CD14-positive monocyte (primary cell): Measurements from ENCODE around the gene ATF1. TPM values are rescaled to one million over a fixed set of nuclear protein-coding genes. Genes with fewer than 3 reads are reported as not detected.

ENCODE experiments used
- DNase-seq, 3 donors: peaks; one replicate each; pipeline ENCODE4 v3.0.0-alpha.2; 2011 to 2022
- H2AFZ ChIP-seq: 2 replicates; pipeline ENCODE4 v1.6.0; 2012; ENCODE audit warnings: mild to moderate bottlenecking, low read depth, low read length, inconsistent platforms; ENCODE audit not compliant: insufficient read depth, poor library complexity, severe bottlenecking
- H3K27ac ChIP-seq, 2 donors: 1 replicate in 1 of 2; 2 replicates in 1 of 2; pipeline ENCODE4 v1.5.1; 2012 to 2013; ENCODE audit warnings: low read length in 2 of 2, control low read depth in 1 of 2, inconsistent platforms in 1 of 2, low read depth in 1 of 2, mild to moderate bottlenecking in 1 of 2
- H3K27me3 ChIP-seq, 2 donors: one replicate each; pipeline versions ENCODE4 v1.6.0 to v1.6.1; 2011 to 2013; ENCODE audit warnings: low read length in 2 of 2; ENCODE audit not compliant: control insufficient read depth in 2 of 2, insufficient read depth in 2 of 2
- H3K36me3 ChIP-seq, 2 donors: replicated peaks in 1 of 2; 1 replicate in 1 of 2; 2 replicates in 1 of 2; pipeline versions ENCODE4 v1.5.1 to v1.6.1; 2012 to 2013; ENCODE audit warnings: low read length in 2 of 2, control low read depth in 1 of 2, inconsistent platforms in 1 of 2, mild to moderate bottlenecking in 1 of 2; ENCODE audit not compliant: insufficient read depth in 2 of 2, control insufficient read depth in 1 of 2
- H3K4me1 ChIP-seq, 2 donors: 1 replicate in 1 of 2; 2 replicates in 1 of 2; pipeline versions ENCODE4 v1.5.1 to v1.6.1; 2012 to 2013; ENCODE audit warnings: low read length in 2 of 2, control low read depth in 1 of 2, inconsistent platforms in 1 of 2, mild to moderate bottlenecking in 1 of 2, moderate library complexity in 1 of 2; ENCODE audit not compliant: insufficient read depth in 2 of 2, control insufficient read depth in 1 of 2
- H3K4me2 ChIP-seq: replicated peaks from 2 replicates; pipeline ENCODE3; 2012; ENCODE audit warnings: low read length, moderate library complexity, mild to moderate bottlenecking; ENCODE audit not compliant: poor library complexity, severe bottlenecking; ENCODE audit errors: extremely low read depth
- H3K4me3 ChIP-seq, 3 experiments: fragments of 200-600 bp in 1 of 3; sonication (generic) in 1 of 3; replicated peaks in 1 of 3; 1 replicate in 2 of 3; 2 replicates in 1 of 3; pipeline ENCODE4 v1.5.1; 2011 to 2013; ENCODE audit warnings: low read length in 3 of 3, mild to moderate bottlenecking in 3 of 3, control low read depth in 2 of 3, low read depth in 2 of 3, inconsistent platforms in 1 of 3, moderate library complexity in 1 of 3
- H3K79me2 ChIP-seq: 2 replicates; pipeline ENCODE4 v1.6.0; 2012; ENCODE audit warnings: mild to moderate bottlenecking, control low read depth, inconsistent platforms, low read length, moderate library complexity; ENCODE audit not compliant: insufficient read depth
- H3K9ac ChIP-seq: 2 replicates; pipeline ENCODE4 v1.6.0; 2017; ENCODE audit warnings: low read length, mild to moderate bottlenecking; ENCODE audit not compliant: insufficient read depth, poor library complexity, severe bottlenecking
- H3K9me3 ChIP-seq, 2 donors: replicated peaks in 1 of 2; 1 replicate in 1 of 2; 2 replicates in 1 of 2; pipeline versions ENCODE4 v1.5.1 to v1.6.1; 2012 to 2013; ENCODE audit warnings: low read length in 2 of 2, control low read depth in 1 of 2; ENCODE audit not compliant: control insufficient read depth in 1 of 2, insufficient read depth in 1 of 2
- H4K20me1 ChIP-seq: 2 replicates; pipeline ENCODE4 v1.6.0; 2012; ENCODE audit warnings: mild to moderate bottlenecking, low read length, control low read depth, moderate library complexity; ENCODE audit not compliant: insufficient read depth
- H3K27ac Mint-ChIP-seq, 7 donors: one replicate each; pipeline ENCODE4 v1.8.0; 2020; ENCODE audit warnings: mild to moderate bottlenecking in 7 of 7, mixed read lengths in 7 of 7, moderate library complexity in 6 of 7, inconsistent platforms in 2 of 7
- H3K27me3 Mint-ChIP-seq, 3 donors: one replicate each; pipeline ENCODE4 v1.8.0; 2021 to 2022; ENCODE audit warnings: low read depth in 3 of 3, mild to moderate bottlenecking in 3 of 3, mixed read lengths in 3 of 3, moderate library complexity in 3 of 3, inconsistent platforms in 1 of 3
- H3K36me3 Mint-ChIP-seq, 2 donors: one replicate each; pipeline ENCODE4 v1.8.0; 2020; ENCODE audit warnings: mixed read lengths in 2 of 2, inconsistent platforms in 1 of 2, mild to moderate bottlenecking in 1 of 2
- H3K4me1 Mint-ChIP-seq: one replicate; pipeline ENCODE4 v1.8.0; 2020; ENCODE audit warnings: mild to moderate bottlenecking, mixed read lengths
- H3K4me3 Mint-ChIP-seq, 2 donors: one replicate each; pipeline ENCODE4 v1.8.0; 2020; ENCODE audit warnings: mild to moderate bottlenecking in 2 of 2, mixed read lengths in 2 of 2, moderate library complexity in 1 of 2
- H3K9me3 Mint-ChIP-seq, 7 donors: one replicate each; pipeline ENCODE4 v1.8.0; 2020 to 2022; ENCODE audit warnings: mixed read lengths in 7 of 7, mild to moderate bottlenecking in 6 of 7, moderate library complexity in 6 of 7, inconsistent platforms in 2 of 7
- CTCF ChIP-seq: fragments of 200-600 bp; IDR thresholded peaks from one replicate; pipeline ENCODE4 v1.8.0; 2022; ENCODE audit warnings: antibody characterized with exemption, mild to moderate bottlenecking
- WGBS: methylation state at CpG from one replicate; pipeline ENCODE4 v1.1.5; 2013; ENCODE audit warnings: missing lambda C conversion rate; ENCODE audit not compliant: insufficient coverage; 5-methylcytosine and 5-hydroxymethylcytosine counted together
- intact Hi-C, 2 donors: fragments of 100-400 bp; cut with micrococcal nuclease; formaldehyde crosslinking; loops; one replicate each; pipeline versions ENCODE4 v1.15.0 to v1.15.1; 2023
- polyA plus RNA-seq, 3 donors: library from polyadenylated mRNA; depleted of rRNA in 1 of 3; unstranded in 2 of 3; stranded (reverse) in 1 of 3; fragments of 300-500 nt in 2 of 3; fragments of >200 nt in 1 of 3; fragmentation: Illumina TruSeq in 2 of 3; gene quantifications; 1 replicate in 2 of 3; 2 replicates in 1 of 3; pipeline ENCODE4 v1.2.3, GENCODE V29; 2012 to 2021

ATF1 gene
- polyA plus RNA-seq, 3 donors: 12.6 to 21.9 (median 21.5) TPM

GRCh38 chr12:50728417-50728816 is 35.5 kb upstream of the ATF1 start:
- H3K27me3 Mint-ChIP-seq: peaks cover 0 to 2% (median 0%) of the 10 kb centered on the region in 3 donors
- peaks cover 84 to 99% of the 10 kb centered on the region in 2 donors for H3K36me3 Mint-ChIP-seq
- H3K36me3 ChIP-seq: peaks cover 93 to 100% of the 10 kb centered on the region in 2 donors
- no peak overlapping the region for H3K27ac Mint-ChIP-seq
- no peaks in the 10 kb centered on the region for H4K20me1 ChIP-seq
- WGBS: 70% methylated on average over 2 of the region's 7 CpGs
- H2AFZ ChIP-seq: no peak overlapping the region
- H3K27ac ChIP-seq: no peak overlapping the region
- H3K4me1 ChIP-seq: no peaks in the 10 kb centered on the region
- no peaks in the 10 kb centered on the region for H3K4me1 Mint-ChIP-seq
- no peaks in the 10 kb centered on the region for H3K79me2 ChIP-seq
- no peak overlapping the region for H3K4me3 ChIP-seq
- no peaks in the 10 kb centered on the region for H3K27me3 ChIP-seq
- no peak for TF ChIP-seq CTCF
- no peak overlapping the region for H3K9ac ChIP-seq
- no peaks in the 10 kb centered on the region for H3K9me3 Mint-ChIP-seq
- intact Hi-C loops: no loop called here
- no peak overlapping the region for H3K4me2 ChIP-seq
- no peak for DNase-seq
- H3K4me3 Mint-ChIP-seq: no peak overlapping the region
- H3K9me3 ChIP-seq: no peaks in the 10 kb centered on the region

- Histone ChIP-seq H3K36me3 (peaks cover 93 to 100% of the 10 kb centered on the region in 2 donors), H3K79me2 (no peaks in the 10 kb centered on the region), H3K27me3 (no peaks in the 10 kb centered on the region), H3K9me3 (no peaks in the 10 kb centered on the region), H3K9ac (no peak overlapping the region), H3K4me1 (no peaks in the 10 kb centered on the region), H2AFZ (no peak overlapping the region), H3K4me3 (no peak overlapping the region), H4K20me1 (no peaks in the 10 kb centered on the region), H3K27ac (no peak overlapping the region), H3K4me2 (no peak overlapping the region)
- intact Hi-C loops: no loop called here
- Mint-ChIP-seq H3K27me3 (peaks cover 0 to 2% (median 0%) of the 10 kb centered on the region in 3 donors), H3K9me3 (no peaks in the 10 kb centered on the region), H3K36me3 (peaks cover 84 to 99% of the 10 kb centered on the region in 2 donors), H3K4me1 (no peaks in the 10 kb centered on the region), H3K27ac (peak overlapping the region in 2 of 7 donors; percentile 20 to 22), H3K4me3 (no peak overlapping the region)
- WGBS: 100% methylated on average over 3 of the region's 4 CpGs
- no peak for DNase-seq
- TF ChIP-seq CTCF: no peak
Observed at GRCh38 chr12:50728841-50729240, 35.1 kb upstream of the ATF1 start.
